Neuronal stem cell (in vitro differentiated cells): ENCODE measurements around the gene TMEM204.

ENCODE experiments used
- DNase-seq: peaks from one replicate; pipeline ENCODE4 v3.0.0-alpha.2; 2013; ENCODE audit warnings: low spot score
- H2AFZ ChIP-seq: one replicate; pipeline ENCODE4 v1.6.1; 2013; ENCODE audit warnings: mild to moderate bottlenecking, low read length, inconsistent platforms
- H2AK5ac ChIP-seq: 2 replicates; pipeline ENCODE4 v1.6.1; 2013; ENCODE audit warnings: low read depth, mild to moderate bottlenecking, inconsistent platforms, low read length, moderate library complexity, mixed read lengths
- H2BK120ac ChIP-seq: 2 replicates; pipeline ENCODE4 v1.6.1; 2013; ENCODE audit warnings: low read depth, mild to moderate bottlenecking, inconsistent platforms, low read length, moderate library complexity, mixed read lengths
- H2BK12ac ChIP-seq: one replicate; pipeline ENCODE4 v1.6.1; 2013; ENCODE audit warnings: low read length, inconsistent platforms
- H2BK15ac ChIP-seq: 2 replicates; pipeline ENCODE4 v1.6.1; 2013; ENCODE audit warnings: mild to moderate bottlenecking, low read length, inconsistent platforms, mixed read lengths
- H2BK5ac ChIP-seq: one replicate; pipeline ENCODE4 v1.6.1; 2013; ENCODE audit warnings: inconsistent platforms, mild to moderate bottlenecking, low read length, moderate library complexity
- H3K14ac ChIP-seq: one replicate; pipeline ENCODE4 v1.6.1; 2013; ENCODE audit warnings: low read length, inconsistent platforms
- H3K18ac ChIP-seq: 2 replicates; pipeline ENCODE4 v1.6.1; 2013; ENCODE audit warnings: low read length, inconsistent platforms
- H3K23ac ChIP-seq: 2 replicates; pipeline ENCODE4 v1.6.1; 2013; ENCODE audit warnings: low read depth, mild to moderate bottlenecking, mixed read lengths, low read length, inconsistent platforms; ENCODE audit not compliant: poor library complexity
- H3K27ac ChIP-seq: replicated peaks from 3 replicates; pipeline ENCODE4 v1.5.1; 2013; ENCODE audit warnings: low read length, inconsistent platforms
- H3K27me3 ChIP-seq, 3 experiments: 2 replicates each; pipeline ENCODE4 v1.6.1; 2013; ENCODE audit warnings: low read length in 3 of 3, mild to moderate bottlenecking in 2 of 3, inconsistent platforms in 1 of 3, low read depth in 1 of 3, mixed read lengths in 1 of 3, moderate library complexity in 1 of 3; ENCODE audit not compliant: control insufficient read depth in 3 of 3, insufficient read depth in 3 of 3
- H3K36me3 ChIP-seq, 2 donors: replicated peaks in 1 of 2; 2 replicates each; pipeline ENCODE4 v1.6.1; 2013; ENCODE audit warnings: low read length in 2 of 2; ENCODE audit not compliant: control insufficient read depth in 2 of 2, insufficient read depth in 2 of 2
- H3K4ac ChIP-seq: 2 replicates; pipeline ENCODE4 v1.6.1; 2013; ENCODE audit warnings: inconsistent platforms, mild to moderate bottlenecking, low read length, moderate library complexity
- H3K4me1 ChIP-seq, 2 donors: 1 replicate in 1 of 2; 2 replicates in 1 of 2; pipeline ENCODE4 v1.6.1; 2013; ENCODE audit warnings: low read length in 2 of 2, low read depth in 1 of 2; ENCODE audit not compliant: control insufficient read depth in 2 of 2, insufficient read depth in 1 of 2
- H3K4me2 ChIP-seq: one replicate; pipeline ENCODE4 v1.6.1; 2013; ENCODE audit warnings: mild to moderate bottlenecking, low read length, inconsistent platforms; ENCODE audit not compliant: insufficient read depth, poor library complexity, severe bottlenecking
- H3K4me3 ChIP-seq, 2 donors: 2 replicates each; pipeline ENCODE4 v1.5.1; 2013; ENCODE audit warnings: low read length in 2 of 2, mild to moderate bottlenecking in 2 of 2, inconsistent platforms in 1 of 2, moderate library complexity in 1 of 2
- H3K79me1 ChIP-seq: one replicate; pipeline ENCODE4 v1.6.1; 2013; ENCODE audit warnings: low read depth, mild to moderate bottlenecking, inconsistent platforms, low read length, moderate library complexity
- H3K9ac ChIP-seq: one replicate; pipeline ENCODE4 v1.6.1; 2013; ENCODE audit warnings: mild to moderate bottlenecking, low read depth, low read length, inconsistent platforms; ENCODE audit not compliant: poor library complexity
- H3K9me3 ChIP-seq, 2 donors: replicated peaks in 1 of 2; 2 replicates each; pipeline versions ENCODE3 to v1.6.1; 2013; ENCODE audit warnings: low read length in 2 of 2, mild to moderate bottlenecking in 2 of 2, inconsistent platforms in 1 of 2, low read depth in 1 of 2, mixed read lengths in 1 of 2, moderate library complexity in 1 of 2; ENCODE audit not compliant: control insufficient read depth in 2 of 2, insufficient read depth in 1 of 2
- H4K8ac ChIP-seq: one replicate; pipeline ENCODE4 v1.6.1; 2013; ENCODE audit warnings: low read depth, mild to moderate bottlenecking, inconsistent platforms, low read length, moderate library complexity
- H4K91ac ChIP-seq: one replicate; pipeline ENCODE4 v1.6.1; 2013; ENCODE audit warnings: low read length, low read depth, mild to moderate bottlenecking, inconsistent platforms; ENCODE audit not compliant: poor library complexity
- WGBS, 2 donors: extraction: QIAGEN DNeasy Blood & Tissue Kit; methylation state at CpG; one replicate each; pipeline ENCODE4 v1.1.7; 2013; ENCODE audit warnings: missing lambda C conversion rate in 2 of 2, mixed read lengths in 1 of 2; ENCODE audit not compliant: insufficient read length in 2 of 2, insufficient replicate concordance in 1 of 2; ENCODE audit errors: extremely low coverage in 2 of 2; 5-methylcytosine and 5-hydroxymethylcytosine counted together

Gene TMEM204

DNA sequence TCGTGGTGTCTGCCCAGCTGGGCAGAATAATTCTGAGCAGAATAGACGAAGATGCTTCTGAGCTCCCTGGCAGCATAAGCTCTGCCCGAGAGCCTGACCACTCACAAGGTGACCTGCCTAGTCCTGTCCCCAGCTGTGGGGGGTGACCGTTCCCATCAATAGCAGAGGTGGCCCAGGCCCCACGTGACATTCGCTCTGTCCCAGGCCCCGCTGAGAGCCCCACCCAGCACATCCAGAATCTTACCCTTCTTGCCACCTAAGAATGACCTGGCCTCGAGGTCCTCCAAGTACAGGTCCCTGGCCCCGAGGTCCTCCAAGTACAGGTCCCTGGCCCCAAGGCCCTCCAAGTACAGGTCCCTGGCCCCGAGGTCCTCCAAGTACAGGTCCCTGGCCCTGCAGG is 695 bp upstream of the TMEM204 start:
- no peak overlapping the region for H3K4me3 ChIP-seq
- H3K27me3 ChIP-seq = no peaks in the 10 kb centered on the region
- no peak overlapping the region for H2BK5ac ChIP-seq
- no CpG with 5 or more reads among the region's 10 CpGs for WGBS, 2 donors
- H3K36me3 ChIP-seq = peaks cover 4 to 6% of the 10 kb centered on the region in 2 donors
- H3K9me3 ChIP-seq = no peaks in the 10 kb centered on the region
- no peak overlapping the region for H3K14ac ChIP-seq
- no peak overlapping the region for H2AFZ ChIP-seq
- no peak overlapping the region for H3K27ac ChIP-seq
- H3K4ac ChIP-seq = no peak overlapping the region
- H2BK15ac ChIP-seq = no peak overlapping the region
- H3K4me1 ChIP-seq = peaks cover 0 to 4% of the 10 kb centered on the region in 2 donors
- no peak for DNase-seq
- no peak overlapping the region for H4K91ac ChIP-seq
- no peak overlapping the region for H2BK120ac ChIP-seq
- H3K4me2 ChIP-seq = no peak overlapping the region
- H3K18ac ChIP-seq = no peak overlapping the region
- H2BK12ac ChIP-seq = no peak overlapping the region
- H3K79me1 ChIP-seq = peaks cover 9% of the 10 kb centered on the region
- H4K8ac ChIP-seq = no peak overlapping the region
- peak overlapping the region; percentile 44 for H3K9ac ChIP-seq
- no peak overlapping the region for H2AK5ac ChIP-seq
- peak overlapping the region; percentile 20 for H3K23ac ChIP-seq

DNA sequence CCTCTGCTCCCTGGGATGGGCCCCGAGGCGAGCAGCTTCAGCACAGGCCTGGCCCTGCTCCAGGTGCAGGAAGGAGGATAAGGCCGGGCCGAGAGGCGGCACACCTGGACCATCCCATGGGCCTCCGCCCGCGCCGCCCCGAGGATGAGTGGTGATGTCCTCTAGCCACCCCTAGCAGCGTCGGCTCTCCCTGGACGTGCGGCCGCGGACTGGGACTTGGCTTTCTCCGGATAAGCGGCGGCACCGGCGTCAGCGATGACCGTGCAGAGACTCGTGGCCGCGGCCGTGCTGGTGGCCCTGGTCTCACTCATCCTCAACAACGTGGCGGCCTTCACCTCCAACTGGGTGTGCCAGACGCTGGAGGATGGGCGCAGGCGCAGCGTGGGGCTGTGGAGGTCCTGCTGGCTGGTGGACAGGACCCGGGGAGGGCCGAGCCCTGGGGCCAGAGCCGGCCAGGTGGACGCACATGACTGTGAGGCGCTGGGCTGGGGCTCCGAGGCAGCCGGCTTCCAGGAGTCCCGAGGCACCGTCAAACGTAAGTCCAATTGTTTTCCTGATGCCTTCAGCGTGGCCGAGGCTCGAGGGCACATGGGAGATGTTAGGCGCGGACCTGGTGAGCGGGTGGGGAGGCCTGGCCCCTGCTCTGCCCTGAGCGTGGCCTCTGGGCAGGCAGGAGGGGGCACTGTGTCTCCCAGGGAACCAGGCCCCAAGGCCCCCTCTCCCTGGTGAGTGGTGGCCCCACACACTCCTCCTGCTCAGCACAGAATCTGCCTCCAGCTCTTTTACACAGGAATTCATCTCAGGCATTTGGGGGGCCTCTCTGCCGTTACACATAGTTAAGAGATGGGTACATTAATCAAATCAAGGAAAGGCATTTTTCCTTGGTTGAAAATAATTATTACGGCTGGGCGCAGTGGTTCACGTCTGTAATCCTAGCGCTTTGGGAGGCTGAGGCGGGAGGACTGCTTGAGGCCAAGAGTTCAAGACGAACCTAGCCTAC is 855 bp downstream of the TMEM204 start:
- no peak overlapping the region for H2BK12ac ChIP-seq
- H3K27me3 ChIP-seq = no peaks in the 10 kb centered on the region
- no peak overlapping the region for H3K27ac ChIP-seq
- no peak overlapping the region for H2AK5ac ChIP-seq
- no peak overlapping the region for H3K18ac ChIP-seq
- H4K8ac ChIP-seq = no peak overlapping the region
- no peak overlapping the region for H3K4me2 ChIP-seq
- no CpG with 5 or more reads among the region's 57 CpGs for WGBS, 2 donors
- H2BK120ac ChIP-seq = no peak overlapping the region
- no peak for DNase-seq
- H3K79me1 ChIP-seq = peaks cover 9% of the 10 kb centered on the region
- H3K4me3 ChIP-seq = no peak overlapping the region
- no peak overlapping the region for H3K23ac ChIP-seq
- H3K14ac ChIP-seq = peak overlapping the region; percentile 71
- no peak overlapping the region for H2AFZ ChIP-seq
- no peaks in the 10 kb centered on the region for H3K4me1 ChIP-seq
- H4K91ac ChIP-seq = peak overlapping the region; percentile 85
- peaks cover 2 to 4% of the 10 kb centered on the region in 2 donors for H3K36me3 ChIP-seq
- H2BK15ac ChIP-seq = no peak overlapping the region
- H2BK5ac ChIP-seq = peak overlapping the region; percentile 44
- H3K9me3 ChIP-seq = no peaks in the 10 kb centered on the region
- no peak overlapping the region for H3K9ac ChIP-seq
- H3K4ac ChIP-seq = peak overlapping the region; percentile 53

DNA sequence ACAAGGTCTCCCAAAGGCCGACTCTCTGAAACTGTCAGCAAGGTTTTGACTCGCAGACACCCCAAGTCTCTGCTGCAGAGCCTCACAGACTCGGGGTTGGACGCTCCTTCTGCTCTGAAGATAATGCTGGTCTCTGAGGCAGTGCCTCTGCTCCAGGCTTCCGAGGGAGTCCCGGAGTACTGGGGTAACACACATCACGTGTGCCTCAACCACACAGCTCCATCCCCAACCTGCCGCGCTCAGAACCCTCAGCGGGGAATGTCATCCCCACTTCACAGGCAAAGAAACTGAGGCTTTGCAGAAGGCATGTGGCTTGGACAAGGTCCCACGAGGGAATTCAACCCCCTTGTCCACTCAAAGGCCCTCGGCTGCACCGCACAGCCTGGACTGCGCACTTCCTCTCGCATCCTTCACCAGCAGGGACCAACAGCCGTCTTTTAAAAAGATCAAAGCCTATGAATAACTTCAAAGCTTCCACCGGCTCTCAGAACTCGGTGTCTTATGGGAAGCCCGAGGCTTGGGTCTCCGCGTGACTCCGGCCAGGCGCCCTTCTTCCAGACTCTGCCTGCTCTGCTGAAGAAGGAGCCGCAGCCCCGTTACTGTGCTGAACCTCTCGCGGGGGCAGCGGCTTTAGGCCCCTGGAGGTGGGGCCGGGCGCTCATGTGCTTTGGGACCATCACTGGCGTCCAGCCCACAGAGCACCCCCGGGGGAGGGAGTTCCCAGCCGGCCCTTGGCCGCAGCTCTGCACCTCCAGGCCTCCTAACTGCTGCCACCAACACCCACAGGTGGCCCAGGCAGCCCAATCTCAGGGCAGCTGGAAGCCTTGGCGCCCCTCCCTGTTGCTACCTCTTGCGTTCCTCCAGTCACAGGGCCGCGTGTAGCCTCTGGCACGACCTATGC is 2.2 kb downstream of the TMEM204 start:
- Histone ChIP-seq H3K18ac (no peak overlapping the region), H3K27me3 (no peaks in the 10 kb centered on the region), H3K27ac (no peak overlapping the region), H2BK15ac (no peak overlapping the region), H2BK5ac (peak overlapping the region; percentile 44), H3K9ac (no peak overlapping the region), H2AFZ (no peak overlapping the region), H3K9me3 (no peaks in the 10 kb centered on the region), H4K8ac (no peak overlapping the region), H3K23ac (peak overlapping the region; percentile 43), H3K79me1 (peaks cover 8% of the 10 kb centered on the region), H4K91ac (no peak overlapping the region), H3K14ac (no peak overlapping the region), H3K4ac (no peak overlapping the region), H2AK5ac (no peak overlapping the region), H3K4me3 (no peak overlapping the region), H3K4me2 (no peak overlapping the region), H2BK120ac (no peak overlapping the region), H3K36me3 (peaks cover 2 to 6% of the 10 kb centered on the region in 2 donors), H3K4me1 (no peaks in the 10 kb centered on the region), H2BK12ac (no peak overlapping the region)
- whole genome bisulfite sequencing, 2 donors = no CpG with 5 or more reads among the region's 39 CpGs
- DNase-seq = no peak

DNA sequence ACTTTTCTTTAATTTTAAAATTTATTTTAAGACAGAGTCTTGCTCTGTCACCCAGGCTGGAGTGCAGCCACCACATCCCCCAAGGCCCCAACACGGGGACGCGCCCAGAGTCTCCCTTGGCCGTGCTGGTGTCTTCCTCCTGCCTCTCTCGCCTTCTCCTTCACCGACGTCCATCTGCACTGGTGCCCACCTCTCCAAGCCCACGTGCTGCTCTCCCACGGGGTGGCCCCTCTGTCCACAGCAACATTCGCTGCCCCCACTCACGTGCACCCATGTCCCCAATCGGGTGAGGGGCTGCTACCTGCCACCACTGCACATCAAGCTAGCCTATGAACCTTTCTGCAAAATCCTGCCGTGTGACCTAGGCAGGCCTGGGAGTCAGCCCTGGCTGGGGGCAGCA is 3.1 kb downstream of the TMEM204 start:
- Histone ChIP-seq H3K4me1 (no peaks in the 10 kb centered on the region), H3K27ac (no peak overlapping the region), H4K91ac (no peak overlapping the region), H3K79me1 (peaks cover 9% of the 10 kb centered on the region), H2BK5ac (no peak overlapping the region), H3K9me3 (no peaks in the 10 kb centered on the region), H3K18ac (no peak overlapping the region), H2BK120ac (no peak overlapping the region), H3K4me2 (no peak overlapping the region), H2BK12ac (no peak overlapping the region), H3K14ac (no peak overlapping the region), H3K4ac (no peak overlapping the region), H3K36me3 (peaks cover 2 to 6% of the 10 kb centered on the region in 2 donors), H2AK5ac (no peak overlapping the region), H3K9ac (peak overlapping the region; percentile 60), H2AFZ (no peak overlapping the region), H3K27me3 (no peaks in the 10 kb centered on the region), H3K4me3 (no peak overlapping the region), H4K8ac (no peak overlapping the region), H3K23ac (no peak overlapping the region), H2BK15ac (no peak overlapping the region)
- no peak for DNase-seq
- no CpG with 5 or more reads among the region's 13 CpGs for WGBS, 2 donors
